HCT116 (cell line): Measurements from ENCODE around the gene USP10.

Experiments
- ATF3 ChIP-seq: IDR thresholded peaks from 2 replicates; pipeline ENCODE4 v1.6.1; 2012
- CTCF ChIP-seq, 3 experiments: fragments of 200-600 bp in 1 of 3; sonication (generic) in 1 of 3; IDR thresholded peaks in 2 of 3; conservative IDR thresholded peaks in 1 of 3; 2 replicates each; pipeline ENCODE4 v1.5.1; 2012 to 2017; ENCODE audit warnings: low read depth in 2 of 3, low read length in 2 of 3, antibody characterized with exemption in 1 of 3, borderline replicate concordance in 1 of 3, control low read depth in 1 of 3, mild to moderate bottlenecking in 1 of 3, mixed read lengths in 1 of 3, mixed run types in 1 of 3, moderate library complexity in 1 of 3; ENCODE audit not compliant: insufficient read depth in 1 of 3
- EZH2phosphoT487 ChIP-seq: fragments of 200-600 bp; IDR thresholded peaks from 2 replicates; pipeline ENCODE4 v1.6.1; 2018; ENCODE audit warnings: antibody characterized with exemption, borderline replicate concordance

GRCh38 chr16:84808826-84809225 is 109.0 kb downstream of the USP10 start:
- no peak for TF ChIP-seq ATF3
- TF ChIP-seq EZH2phosphoT487: no peak
- no peak for TF ChIP-seq CTCF (IDR thresholded peaks at IDR 0.05 in 2 of 3, conservative IDR thresholded peaks at IDR 0.05 in 1 of 3; ENCODE audit: borderline replicate concordance in 1 of 3, insufficient read depth in 1 of 3, low read depth in 2 of 3, low read length in 2 of 3)
